ENCODE data around the gene IL18RAP.

Gene IL18RAP

GRCh38 chr2:102422910-102423309 lies at the start of gene IL18RAP:
Gene IL18RAP (plus strand): TSS chr2:102423160. CDS start chr2:102423278, 118 bp downstream.
- FAIRE-seq, result no peak

GRCh38 chr2:102376052-102376591 lies 46.8 kb upstream of the IL18RAP start:
- FAIRE-seq, result no peak

GRCh38 chr2:102383722-102384121 lies 39.2 kb upstream of the IL18RAP start:
- no peak for FAIRE-seq

- no peak for FAIRE-seq
Measured at GRCh38 chr2:102385522-102385921, 37.4 kb upstream of the IL18RAP start.

- FAIRE-seq, result no peak
Measured at GRCh38 chr2:102386004-102386403, 37.0 kb upstream of the IL18RAP start.

- FAIRE-seq, result no peak
Measured at GRCh38 chr2:102386867-102387541, 36.0 kb upstream of the IL18RAP start.

GRCh38 chr2:102387763-102388546 lies 35.0 kb upstream of the IL18RAP start:
- FAIRE-seq, result no peak

GRCh38 chr2:102391565-102391964 lies 31.4 kb upstream of the IL18RAP start:
- FAIRE-seq, result no peak

- no peak for FAIRE-seq
Measured at GRCh38 chr2:102392096-102392495, 30.9 kb upstream of the IL18RAP start.

- no peak for FAIRE-seq
Measured at GRCh38 chr2:102392942-102393341, 30.0 kb upstream of the IL18RAP start.

GRCh38 chr2:102396012-102396411 lies 26.9 kb upstream of the IL18RAP start:
- FAIRE-seq, result no peak

- no peak for FAIRE-seq
Measured at GRCh38 chr2:102397209-102397608, 25.8 kb upstream of the IL18RAP start.

GRCh38 chr2:102399499-102400141 lies 23.3 kb upstream of the IL18RAP start:
- no peak for FAIRE-seq

GRCh38 chr2:102401456-102401855 lies 21.5 kb upstream of the IL18RAP start:
- no peak for FAIRE-seq

GRCh38 chr2:102401865-102402264 lies 21.1 kb upstream of the IL18RAP start:
- no peak for FAIRE-seq

- FAIRE-seq, result no peak
Measured at GRCh38 chr2:102410952-102411351, 12.0 kb upstream of the IL18RAP start.

- no peak for FAIRE-seq
Measured at GRCh38 chr2:102412199-102412598, 10.8 kb upstream of the IL18RAP start.

- FAIRE-seq, result no peak
Measured at GRCh38 chr2:102417946-102418345, 5.0 kb upstream of the IL18RAP start.

GRCh38 chr2:102418421-102418961 lies 4.5 kb upstream of the IL18RAP start:
- FAIRE-seq, result no peak

GRCh38 chr2:102420290-102420689 lies 2.7 kb upstream of the IL18RAP start:
- no peak for FAIRE-seq

GRCh38 chr2:102421890-102422759 lies 835 bp upstream of the IL18RAP start:
- FAIRE-seq, result no peak

- FAIRE-seq, result no peak
Measured at GRCh38 chr2:102423368-102423767, 408 bp downstream of the IL18RAP start.

Data from islet of Langerhans (tissue), 1 donor.